ENCODE data around the gene NTSR1.

DNA sequence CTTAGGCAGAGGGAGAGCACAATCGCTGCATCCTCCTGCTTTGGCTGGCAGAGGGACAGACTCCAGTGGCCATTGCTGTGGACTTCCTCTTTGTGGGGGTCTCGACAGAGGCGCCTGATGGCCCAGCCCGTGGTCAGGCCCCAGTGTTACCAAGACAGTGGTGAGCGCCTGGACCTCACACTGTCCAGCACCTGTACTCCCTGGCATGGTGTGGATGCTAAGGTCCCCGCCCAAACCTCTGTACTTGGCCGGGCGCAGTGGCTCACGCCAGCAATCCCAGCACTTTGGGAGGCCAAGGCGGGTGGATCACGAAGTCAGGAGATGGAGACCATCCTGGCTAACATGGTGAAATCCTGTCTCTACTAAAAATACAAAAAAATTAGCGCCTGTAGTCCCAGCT lies 2.3 kb upstream of the NTSR1 start:
- TF ChIP-seq POLR2A (IDR thresholded peaks at IDR 0.05), result no peak
- TF ChIP-seq, protein P1, sequence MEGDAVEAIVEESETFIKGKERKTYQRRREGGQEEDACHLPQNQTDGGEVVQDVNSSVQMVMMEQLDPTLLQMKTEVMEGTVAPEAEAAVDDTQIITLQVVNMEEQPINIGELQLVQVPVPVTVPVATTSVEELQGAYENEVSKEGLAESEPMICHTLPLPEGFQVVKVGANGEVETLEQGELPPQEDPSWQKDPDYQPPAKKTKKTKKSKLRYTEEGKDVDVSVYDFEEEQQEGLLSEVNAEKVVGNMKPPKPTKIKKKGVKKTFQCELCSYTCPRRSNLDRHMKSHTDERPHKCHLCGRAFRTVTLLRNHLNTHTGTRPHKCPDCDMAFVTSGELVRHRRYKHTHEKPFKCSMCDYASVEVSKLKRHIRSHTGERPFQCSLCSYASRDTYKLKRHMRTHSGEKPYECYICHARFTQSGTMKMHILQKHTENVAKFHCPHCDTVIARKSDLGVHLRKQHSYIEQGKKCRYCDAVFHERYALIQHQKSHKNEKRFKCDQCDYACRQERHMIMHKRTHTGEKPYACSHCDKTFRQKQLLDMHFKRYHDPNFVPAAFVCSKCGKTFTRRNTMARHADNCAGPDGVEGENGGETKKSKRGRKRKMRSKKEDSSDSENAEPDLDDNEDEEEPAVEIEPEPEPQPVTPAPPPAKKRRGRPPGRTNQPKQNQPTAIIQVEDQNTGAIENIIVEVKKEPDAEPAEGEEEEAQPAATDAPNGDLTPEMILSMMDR (IDR thresholded peaks at IDR 0.05), result no peak

All from heart left ventricle (tissue), 13 donors.